Measurements from ENCODE around the gene UNK. TPM values are rescaled to one million over a fixed set of nuclear protein-coding genes. Genes with fewer than 3 reads are reported as not detected.

UNK gene
- total and polyA plus RNA-seq, 2 donors (not counting 1 experiment from before 2014, with no cell fraction given) = 15.0 to 15.2 TPM

GRCh38 chr17:75825149-75825552 is 40.5 kb downstream of the UNK start:
- no peak for TF ChIP-seq CTCF (conservative IDR thresholded peaks at IDR 0.05 in 1 of 2, IDR thresholded peaks at IDR 0.05 in 1 of 2; ENCODE audit: low read depth in 1 of 2, low read length in 2 of 2)
- no peak for TF ChIP-seq EZH2 (IDR thresholded peaks at IDR 0.05; ENCODE audit: low read length, missing control alignments)
- Histone ChIP-seq H2AFZ (ENCODE audit: low read length) (no peak overlapping the region), H3K79me2 (ENCODE audit: control insufficient read depth, insufficient read depth, low read length) (no peaks in the 10 kb centered on the region), H4K20me1 (ENCODE audit: control insufficient read depth, extremely low read depth, insufficient read depth, low read length) (no peaks in the 10 kb centered on the region), H3K27ac (ENCODE audit: insufficient read depth, low read length) (no peak overlapping the region), H3K27me3 (ENCODE audit: control insufficient read depth, insufficient read depth, low read length) (no peaks in the 10 kb centered on the region), H3K4me1 (ENCODE audit: control insufficient read depth, extremely low read depth, insufficient read depth, low read length) (no peaks in the 10 kb centered on the region), H3K9ac (ENCODE audit: insufficient read depth, low read length) (no peak overlapping the region), H3K4me3 (replicated peaks in 1 of 4; ENCODE audit: control extremely low read depth in 1 of 4, insufficient read depth in 1 of 4, low read depth in 3 of 4, low read length in 4 of 4) (no peak overlapping the region), H3K9me3 (ENCODE audit: control insufficient read depth, insufficient read depth, low read depth, low read length) (no peaks in the 10 kb centered on the region), H3K36me3 (ENCODE audit: control insufficient read depth, insufficient read depth, low read length) (peaks cover 8% of the 10 kb centered on the region), H3K4me2 (ENCODE audit: extremely low read depth, insufficient read depth, low read length) (no peak overlapping the region)
- DNase-seq (ENCODE audit: low read depth in 2 of 2) = no peak

- H3K79me2 ChIP-seq (ENCODE audit: control insufficient read depth, insufficient read depth, low read length) = no peaks in the 10 kb centered on the region
- peaks cover 5% of the 10 kb centered on the region for H3K36me3 ChIP-seq (ENCODE audit: control insufficient read depth, insufficient read depth, low read length)
- no peaks in the 10 kb centered on the region for H3K4me1 ChIP-seq (ENCODE audit: control insufficient read depth, extremely low read depth, insufficient read depth, low read length)
- H2AFZ ChIP-seq (ENCODE audit: low read length) = no peak overlapping the region
- no peak for DNase-seq (ENCODE audit: low read depth in 2 of 2)
- no peak overlapping the region for H3K4me3 ChIP-seq (replicated peaks in 1 of 4; ENCODE audit: control extremely low read depth in 1 of 4, insufficient read depth in 1 of 4, low read depth in 3 of 4, low read length in 4 of 4)
- no peaks in the 10 kb centered on the region for H3K9me3 ChIP-seq (ENCODE audit: control insufficient read depth, insufficient read depth, low read depth, low read length)
- H3K4me2 ChIP-seq (ENCODE audit: extremely low read depth, insufficient read depth, low read length) = no peak overlapping the region
- TF ChIP-seq EZH2 (IDR thresholded peaks at IDR 0.05; ENCODE audit: low read length, missing control alignments) (no peak), CTCF (conservative IDR thresholded peaks at IDR 0.05 in 1 of 2, IDR thresholded peaks at IDR 0.05 in 1 of 2; ENCODE audit: low read depth in 1 of 2, low read length in 2 of 2) (no peak)
- no peak overlapping the region for H3K9ac ChIP-seq (ENCODE audit: insufficient read depth, low read length)
- H3K27me3 ChIP-seq (ENCODE audit: control insufficient read depth, insufficient read depth, low read length) = no peaks in the 10 kb centered on the region
- H4K20me1 ChIP-seq (ENCODE audit: control insufficient read depth, extremely low read depth, insufficient read depth, low read length) = no peaks in the 10 kb centered on the region
- no peak overlapping the region for H3K27ac ChIP-seq (ENCODE audit: insufficient read depth, low read length)
Observed at GRCh38 chr17:75825748-75826370, 41.3 kb downstream of the UNK start.

GRCh38 chr17:75826561-75827307 is 42.1 kb downstream of the UNK start:
- no peaks in the 10 kb centered on the region for H3K9me3 ChIP-seq (ENCODE audit: control insufficient read depth, insufficient read depth, low read depth, low read length)
- H3K4me2 ChIP-seq (ENCODE audit: extremely low read depth, insufficient read depth, low read length) = no peak overlapping the region
- no peak for TF ChIP-seq EZH2 (IDR thresholded peaks at IDR 0.05; ENCODE audit: low read length, missing control alignments)
- no peaks in the 10 kb centered on the region for H3K4me1 ChIP-seq (ENCODE audit: control insufficient read depth, extremely low read depth, insufficient read depth, low read length)
- no peak overlapping the region for H3K4me3 ChIP-seq (replicated peaks in 1 of 4; ENCODE audit: control extremely low read depth in 1 of 4, insufficient read depth in 1 of 4, low read depth in 3 of 4, low read length in 4 of 4)
- no peaks in the 10 kb centered on the region for H4K20me1 ChIP-seq (ENCODE audit: control insufficient read depth, extremely low read depth, insufficient read depth, low read length)
- H3K79me2 ChIP-seq (ENCODE audit: control insufficient read depth, insufficient read depth, low read length) = no peaks in the 10 kb centered on the region
- H3K36me3 ChIP-seq (ENCODE audit: control insufficient read depth, insufficient read depth, low read length) = peaks cover 5% of the 10 kb centered on the region
- no peaks in the 10 kb centered on the region for H3K27me3 ChIP-seq (ENCODE audit: control insufficient read depth, insufficient read depth, low read length)
- H2AFZ ChIP-seq (ENCODE audit: low read length) = no peak overlapping the region
- H3K9ac ChIP-seq (ENCODE audit: insufficient read depth, low read length) = no peak overlapping the region
- DNase-seq (ENCODE audit: low read depth in 2 of 2) = no peak
- no peak overlapping the region for H3K27ac ChIP-seq (ENCODE audit: insufficient read depth, low read length)
